H1 (cell line): ENCODE data around the gene ZNF280C. TPM values are rescaled to one million over a fixed set of nuclear protein-coding genes. Genes with fewer than 3 reads are reported as not detected.

Experiments
- CTCF ChIA-PET: fragments of 300-600 bp; sonication (Branson Sonifier 250); formaldehyde crosslinking; loops from one replicate; lab custom pipeline; 2021; ENCODE audit not compliant: partially characterized antibody; lab: Charles Lee
- POLR2A ChIA-PET: fragments of 300-600 bp; sonication (Branson Sonifier 250); formaldehyde crosslinking; loops from one replicate; lab custom pipeline; 2021; ENCODE audit warnings: inconsistent platforms; ENCODE audit not compliant: partially characterized antibody; lab: Charles Lee
- DNase-seq, 2 experiments: peaks; one replicate each; pipeline versions ENCODE4 v3.0.0 to v3.0.0-alpha.2; 2010 to 2022; ENCODE audit warnings: low spot score in 2 of 2, low read depth in 1 of 2, mixed read lengths in 1 of 2
- FAIRE-seq: peaks from 2 replicates; lab custom pipeline; 2011; peaks lifted over from hg19 to GRCh38; lab: Jason Lieb, UNC
- H2AFZ ChIP-seq: 2 replicates; pipeline ENCODE4 v1.8.1; 2012; ENCODE audit warnings: low read length, inconsistent platforms
- H2AK5ac ChIP-seq: 2 replicates; pipeline ENCODE4 v1.6.1; 2013; ENCODE audit warnings: low read depth, low read length
- H2BK120ac ChIP-seq: replicated peaks from 2 replicates; pipeline ENCODE3; 2013; ENCODE audit warnings: low read depth, low read length, inconsistent platforms
- H2BK12ac ChIP-seq: 2 replicates; pipeline ENCODE4 v1.6.1; 2013; ENCODE audit warnings: low read depth, low read length
- H2BK15ac ChIP-seq: 2 replicates; pipeline ENCODE4 v1.6.1; 2013; ENCODE audit warnings: low read length
- H2BK20ac ChIP-seq: 2 replicates; pipeline ENCODE4 v1.6.1; 2013; ENCODE audit warnings: low read length
- H2BK5ac ChIP-seq: 2 replicates; pipeline ENCODE4 v1.6.1; 2013; ENCODE audit warnings: low read depth, low read length
- H3K14ac ChIP-seq: 2 replicates; pipeline ENCODE4 v1.6.1; 2013; ENCODE audit warnings: inconsistent platforms; ENCODE audit not compliant: insufficient read length
- H3K18ac ChIP-seq: 2 replicates; pipeline ENCODE4 v1.6.1; 2013; ENCODE audit warnings: low read length; ENCODE audit errors: extremely low read depth
- H3K23ac ChIP-seq: 2 replicates; pipeline ENCODE4 v1.6.1; 2013; ENCODE audit warnings: inconsistent platforms; ENCODE audit not compliant: insufficient read length
- H3K23me2 ChIP-seq: 2 replicates; pipeline ENCODE4 v1.6.1; 2013; ENCODE audit warnings: low read depth, low read length
- H3K27ac ChIP-seq: 2 replicates; pipeline ENCODE4 v1.6.1; 2011; ENCODE audit warnings: low read depth, low read length, inconsistent platforms
- H3K27me3 ChIP-seq, 4 experiments: replicated peaks in 1 of 4; 1 replicate in 1 of 4; 2 replicates in 3 of 4; pipeline versions ENCODE4 v1.6.1 to v1.8.1; 2011 to 2013; ENCODE audit warnings: low read length in 3 of 4, mild to moderate bottlenecking in 3 of 4, inconsistent platforms in 2 of 4, mixed read lengths in 2 of 4, moderate library complexity in 1 of 4; ENCODE audit not compliant: control insufficient read depth in 3 of 4, insufficient read depth in 3 of 4; ENCODE audit errors: extremely low read depth in 1 of 4
- H3K36me3 ChIP-seq, 4 experiments: 2 replicates each; pipeline versions ENCODE4 v1.6.1 to v1.8.1; 2011 to 2013; ENCODE audit warnings: mild to moderate bottlenecking in 4 of 4, low read length in 3 of 4, moderate library complexity in 2 of 4, control low read depth in 1 of 4, inconsistent platforms in 1 of 4; ENCODE audit not compliant: insufficient read depth in 4 of 4, control insufficient read depth in 2 of 4
- H3K4ac ChIP-seq: replicated peaks from 2 replicates; pipeline ENCODE3; 2013; ENCODE audit warnings: low read length, low read depth, mixed read lengths, inconsistent platforms; ENCODE audit not compliant: insufficient read length
- H3K4me1 ChIP-seq, 4 experiments: replicated peaks in 1 of 4; 1 replicate in 1 of 4; 2 replicates in 3 of 4; pipeline versions ENCODE4 v1.6.1 to v1.8.1; 2011 to 2013; ENCODE audit warnings: low read length in 3 of 4, inconsistent platforms in 2 of 4, mixed read lengths in 1 of 4; ENCODE audit not compliant: insufficient read depth in 4 of 4, control insufficient read depth in 3 of 4
- H3K4me2 ChIP-seq, 2 experiments: 2 replicates each; pipeline versions ENCODE4 v1.6.1 to v1.8.1; 2011 to 2013; ENCODE audit warnings: low read depth in 2 of 2, low read length in 2 of 2, control low read depth in 1 of 2, inconsistent platforms in 1 of 2, mild to moderate bottlenecking in 1 of 2; ENCODE audit not compliant: insufficient read depth in 1 of 2
- H3K4me3 ChIP-seq, 4 experiments: fragments of 200-600, 300-600 bp in 1 of 4; sonication (generic), shearing (Covaris generic), sonication (Bioruptor Twin) in 1 of 4; 2 replicates each; pipeline versions ENCODE4 v1.5.1 to v1.8.1; 2011 to 2016; ENCODE audit warnings: low read length in 4 of 4, low read depth in 3 of 4, control low read depth in 2 of 4, inconsistent platforms in 2 of 4, mild to moderate bottlenecking in 2 of 4, mixed read lengths in 1 of 4, moderate library complexity in 1 of 4; ENCODE audit not compliant: insufficient read depth in 2 of 4; ENCODE audit errors: extremely low read depth in 1 of 4
- H3K56ac ChIP-seq: replicated peaks from 2 replicates; pipeline ENCODE3; 2013; ENCODE audit warnings: low read depth, mild to moderate bottlenecking, mixed read lengths, low read length, inconsistent platforms; ENCODE audit not compliant: insufficient read length
- H3K79me1 ChIP-seq: 2 replicates; pipeline ENCODE4 v1.6.1; 2013; ENCODE audit warnings: low read depth, low read length, control low read depth
- H3K79me2 ChIP-seq, 2 experiments: 2 replicates each; pipeline versions ENCODE4 v1.6.1 to v1.8.1; 2012 to 2013; ENCODE audit warnings: low read length in 2 of 2, mild to moderate bottlenecking in 2 of 2, inconsistent platforms in 1 of 2; ENCODE audit not compliant: insufficient read depth in 2 of 2, control insufficient read depth in 1 of 2
- H3K9ac ChIP-seq, 4 experiments: replicated peaks in 1 of 4; 1 replicate in 1 of 4; 2 replicates in 3 of 4; pipeline versions ENCODE4 v1.6.1 to v1.8.1; 2011 to 2013; ENCODE audit warnings: low read depth in 3 of 4, low read length in 3 of 4, control low read depth in 2 of 4, mild to moderate bottlenecking in 2 of 4, moderate library complexity in 2 of 4, inconsistent platforms in 1 of 4; ENCODE audit errors: extremely low read depth in 1 of 4
- H3K9me3 ChIP-seq, 2 experiments: 2 replicates each; pipeline versions ENCODE4 v1.6.1 to v1.8.1; 2012 to 2013; ENCODE audit warnings: mild to moderate bottlenecking in 2 of 2, moderate library complexity in 2 of 2, control low read depth in 1 of 2, inconsistent platforms in 1 of 2, low read depth in 1 of 2, low read length in 1 of 2, mixed read lengths in 1 of 2; ENCODE audit not compliant: insufficient read depth in 2 of 2
- H4K20me1 ChIP-seq, 2 experiments: replicated peaks in 1 of 2; 2 replicates each; pipeline versions ENCODE3 to v1.8.1; 2011 to 2013; ENCODE audit warnings: inconsistent platforms in 2 of 2, low read length in 2 of 2, mild to moderate bottlenecking in 1 of 2; ENCODE audit not compliant: insufficient read depth in 2 of 2, control insufficient read depth in 1 of 2
- H4K5ac ChIP-seq: 2 replicates; pipeline ENCODE4 v1.6.1; 2013; ENCODE audit warnings: low read length, low read depth, mixed read lengths, inconsistent platforms; ENCODE audit not compliant: insufficient read length
- H4K8ac ChIP-seq: 2 replicates; pipeline ENCODE4 v1.8.0; 2013; ENCODE audit warnings: mild to moderate bottlenecking, moderate library complexity, low read length, inconsistent platforms; ENCODE audit not compliant: insufficient read depth; ENCODE audit errors: extremely low read depth
- H4K91ac ChIP-seq: replicated peaks from 2 replicates; pipeline ENCODE3; 2013; ENCODE audit warnings: low read length, mixed read lengths, inconsistent platforms; ENCODE audit not compliant: insufficient read length
- FOSL1 ChIP-seq: IDR thresholded peaks from 2 replicates; pipeline ENCODE4 v1.6.1; 2011; ENCODE audit warnings: mild to moderate bottlenecking, low read depth, low read length, moderate library complexity; ENCODE audit not compliant: insufficient read depth
- SIN3A ChIP-seq, 2 experiments: IDR thresholded peaks in 1 of 2; conservative IDR thresholded peaks in 1 of 2; 2 replicates each; pipeline ENCODE4 v1.6.1; 2011 to 2012; ENCODE audit warnings: low read length in 2 of 2, improper control_type of control experiment in 1 of 2, low read depth in 1 of 2, mild to moderate bottlenecking in 1 of 2
- SP4 ChIP-seq: IDR thresholded peaks from 2 replicates; pipeline ENCODE4 v1.6.1; 2012; ENCODE audit warnings: low read length, inconsistent platforms
- YY1 ChIP-seq: IDR thresholded peaks from 2 replicates; pipeline ENCODE4 v1.6.1; 2011; ENCODE audit warnings: low read depth, mild to moderate bottlenecking, low read length
- WGBS, 2 experiments: shearing (Covaris generic) in 1 of 2; methylation state at CpG; one replicate each; pipeline versions ENCODE4 v1.1.6 to v1.1.7; 2013 to 2015; ENCODE audit warnings: low lambda C conversion rate in 2 of 2, mixed read lengths in 2 of 2, inconsistent platforms in 1 of 2, low coverage in 1 of 2, missing lambda C conversion rate in 1 of 2; ENCODE audit not compliant: insufficient replicate concordance in 2 of 2, insufficient coverage in 1 of 2, insufficient read length in 1 of 2; ENCODE audit errors: extremely low coverage in 1 of 2, missing lambda C conversion rate in 1 of 2; 5-methylcytosine and 5-hydroxymethylcytosine counted together
- polyA plus RNA-seq, 7 experiments: library from polyadenylated mRNA; depleted of rRNA in 3 of 7; stranded (reverse) in 5 of 7; unstranded in 2 of 7; fragments of >200 nt in 5 of 7; fragments of 200-250 nt in 2 of 7; gene quantifications; 1 replicate in 5 of 7; 2 replicates in 1 of 7; 4 replicates in 1 of 7; pipeline versions ENCODE4 v1.2.1 to v1.2.3, GENCODE V29; 2011 to 2013; ENCODE audit warnings: missing spikeins in 2 of 7, mixed read lengths in 2 of 7
- total RNA-seq: library from RNA; stranded (reverse); fragmentation: NEBNext Ultra II Directional; extraction: Animal tissue kit (Norgen Biotek cat#: 25700); gene quantifications from 2 replicates; pipeline ENCODE4 v1.2.1, GENCODE V29; 2021

The ZNF280C gene
- total and polyA plus RNA-seq, 2 of the 8 experiments (the other 6 are each of a cell fraction or from before 2014, with no cell fraction given), result 8.4 to 13.4 TPM

- H3K36me3 ChIP-seq, result peaks cover 0 to 4% (median 0%) of the 10 kb centered on the region in 4 experiments; a peak in 1 of 8 replicates
- peaks cover 0 to 11% of the 10 kb centered on the region in 2 experiments; a peak in 2 of 4 replicates for H3K79me2 ChIP-seq
- no peaks in the 10 kb centered on the region for H4K20me1 ChIP-seq
- H3K4me2 ChIP-seq, result no peak overlapping the region
- no peak overlapping the region for H2BK12ac ChIP-seq
- no peak overlapping the region for H2BK120ac ChIP-seq
- DNase-seq, result no peak
- H3K27ac ChIP-seq, result no peak overlapping the region
- ChIA-PET POLR2A (no interaction called here), CTCF (no interaction called here)
- 96% methylated on average over 3 of the region's 4 CpGs; no CpG with 5 or more reads in 1 of the 2 experiments for WGBS, 2 experiments
- H3K9ac ChIP-seq, result no peak overlapping the region
- TF ChIP-seq SIN3A (conservative IDR thresholded peaks at IDR 0.05 in 1 of 2, IDR thresholded peaks at IDR 0.05 in 1 of 2; ENCODE audit: low read depth in 1 of 2, low read length in 2 of 2), result no peak
- no peak for TF ChIP-seq SP4
- TF ChIP-seq YY1, result no peak
- TF ChIP-seq FOSL1, result no peak
- TF ChIP-seq, all 59 proteins: peak for 0
- Histone ChIP-seq H3K56ac (no peak overlapping the region), H4K5ac (no peak overlapping the region), H3K4me3 (no peak overlapping the region), H3K4ac (no peak overlapping the region), H3K14ac (no peak overlapping the region), H3K23ac (no peak overlapping the region), H2BK20ac (no peak overlapping the region), H2AK5ac (no peak overlapping the region), H2BK5ac (no peak overlapping the region), H3K18ac (no peak overlapping the region), H3K4me1 (no peaks in the 10 kb centered on the region), H3K23me2 (no peaks in the 10 kb centered on the region), H3K27me3 (no peaks in the 10 kb centered on the region), H3K9me3 (no peaks in the 10 kb centered on the region), H4K91ac (no peak overlapping the region), H3K79me1 (0 out of 2 replicates have a peak, but pooled peaks cover 2% of the 10 kb centered on the region), H2AFZ (no peak overlapping the region), H2BK15ac (no peak overlapping the region), H4K8ac (no peak overlapping the region)
- FAIRE-seq, result no peak
Measured at GRCh38 chrX:130159776-130160175, 108.9 kb downstream of the ZNF280C start.
